GM18508 (cell line): Measurements from ENCODE around the gene VSTM4.

Experiments used
- ATAC-seq: cut with Tn5 transposase; IDR thresholded peaks from one replicate; pipeline ENCODE4 v1.9.1; 2021; ENCODE audit warnings: moderate number of reproducible peaks; ENCODE audit not compliant: insufficient read depth, unreplicated experiment

Gene VSTM4

DNA sequence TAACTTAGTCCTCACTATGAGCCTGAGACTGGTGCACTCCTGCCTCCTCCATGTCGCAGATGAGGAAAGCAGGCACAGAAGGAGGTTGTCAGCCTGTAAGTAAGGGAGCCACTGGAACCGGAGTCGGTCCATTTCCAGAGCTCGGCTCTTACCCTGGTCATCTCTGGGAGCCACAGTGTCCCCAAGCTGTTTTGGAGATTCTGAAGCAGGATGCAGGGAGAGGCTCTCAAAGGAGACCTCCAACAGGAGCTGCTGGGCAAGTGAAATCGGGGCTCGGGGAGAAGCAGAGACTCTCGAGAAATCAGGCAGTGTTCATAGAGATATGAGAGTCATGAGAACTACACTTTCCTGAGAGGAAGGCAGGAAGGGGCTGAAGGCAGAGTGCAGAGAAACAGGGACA lies 39.0 kb downstream of the VSTM4 start:
- no peak for ATAC-seq

DNA sequence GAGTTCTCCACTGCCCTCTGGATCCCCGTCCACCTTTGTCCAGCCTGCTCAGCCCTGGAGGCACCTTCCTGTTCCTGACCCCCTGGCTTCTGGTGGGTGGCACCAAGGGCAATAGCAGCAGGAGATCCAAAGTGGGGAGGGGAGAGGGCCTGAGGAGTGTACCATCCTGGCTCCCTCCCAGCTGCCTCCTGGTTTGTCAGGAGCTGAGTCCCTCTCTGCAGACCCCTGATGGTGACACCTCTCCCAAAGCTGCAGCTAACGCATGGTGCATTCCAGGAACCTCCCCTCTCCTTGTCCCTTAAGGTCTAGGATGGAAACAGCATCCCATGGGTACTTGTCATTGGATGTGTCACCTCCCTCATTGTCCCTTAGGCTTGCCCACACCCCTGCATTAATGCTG lies 39.6 kb downstream of the VSTM4 start:
- ATAC-seq: no peak

DNA sequence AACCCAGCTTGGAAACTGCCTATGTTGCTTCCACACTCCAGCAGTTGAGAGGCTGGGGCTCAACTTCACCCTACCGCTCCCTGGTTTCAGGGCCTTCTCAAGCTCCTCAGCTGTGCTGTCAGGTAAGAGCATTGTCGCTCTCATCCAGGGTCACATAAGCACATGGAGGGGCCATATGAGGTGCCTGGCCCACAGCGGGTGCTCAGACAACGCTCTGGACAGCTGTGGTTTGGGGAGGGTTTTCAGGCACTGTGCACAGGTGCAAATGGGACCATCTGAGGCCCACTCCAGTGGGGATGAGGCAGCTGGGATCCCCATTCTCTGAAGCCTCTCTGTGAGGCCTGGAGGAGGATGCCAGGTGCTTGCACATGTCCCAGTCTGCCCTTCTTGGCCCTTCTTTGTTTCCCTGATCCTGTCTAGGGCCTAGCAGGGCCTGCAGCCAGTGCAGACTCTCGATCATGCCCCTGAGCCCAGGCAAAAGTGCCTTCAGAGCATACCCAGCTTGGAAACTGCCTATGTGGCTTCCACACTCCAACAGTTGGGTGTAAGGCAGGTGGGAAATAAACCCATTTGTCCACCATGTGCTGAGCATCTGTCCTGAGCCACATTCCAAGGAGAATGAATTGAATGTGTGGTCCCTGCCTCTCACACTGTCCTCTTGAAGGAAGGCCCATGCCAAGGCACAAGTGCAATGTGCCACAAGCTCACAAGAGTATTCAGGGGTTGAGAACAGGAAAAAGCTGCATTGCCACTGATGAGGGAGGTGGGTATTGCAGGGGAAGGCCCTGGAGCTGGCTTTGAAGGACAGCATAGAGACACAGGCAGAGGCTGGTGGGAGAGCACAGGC lies 40.3 kb downstream of the VSTM4 start:
- no peak for ATAC-seq

DNA sequence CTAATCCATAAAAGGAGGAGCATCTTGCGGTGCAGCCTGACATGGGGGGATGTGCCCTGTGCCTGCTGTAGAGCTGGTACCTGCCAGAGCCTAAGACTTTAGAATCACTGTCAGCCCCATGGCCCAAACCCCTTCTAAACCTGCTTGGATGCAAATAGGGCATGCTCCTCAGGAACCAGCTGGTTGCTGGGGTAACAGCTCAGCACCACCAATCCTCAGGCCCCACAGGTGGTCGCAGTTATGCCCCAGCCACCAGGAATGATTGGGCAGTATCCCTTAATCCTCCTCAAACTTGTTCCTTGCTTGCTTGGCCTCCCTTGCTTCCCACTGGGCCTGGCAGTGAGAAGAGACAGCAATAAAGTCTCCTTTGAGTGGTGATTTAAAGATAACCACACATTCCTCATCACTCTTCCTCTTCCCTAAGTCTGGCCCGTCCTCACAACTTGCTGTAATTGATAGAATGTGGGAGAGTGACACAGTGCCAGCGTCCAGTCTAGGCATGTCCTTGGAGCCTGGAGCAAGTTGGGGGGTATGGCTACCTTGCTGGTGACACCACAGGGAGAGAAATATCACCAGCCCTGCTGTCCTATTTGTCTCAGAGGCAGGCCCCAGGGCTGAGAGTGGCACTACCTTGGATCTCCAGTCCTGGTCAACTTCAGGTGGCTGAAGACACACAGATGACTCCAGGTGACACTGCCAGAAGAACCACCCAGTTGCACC lies 43.0 kb downstream of the VSTM4 start:
- ATAC-seq: no peak

DNA sequence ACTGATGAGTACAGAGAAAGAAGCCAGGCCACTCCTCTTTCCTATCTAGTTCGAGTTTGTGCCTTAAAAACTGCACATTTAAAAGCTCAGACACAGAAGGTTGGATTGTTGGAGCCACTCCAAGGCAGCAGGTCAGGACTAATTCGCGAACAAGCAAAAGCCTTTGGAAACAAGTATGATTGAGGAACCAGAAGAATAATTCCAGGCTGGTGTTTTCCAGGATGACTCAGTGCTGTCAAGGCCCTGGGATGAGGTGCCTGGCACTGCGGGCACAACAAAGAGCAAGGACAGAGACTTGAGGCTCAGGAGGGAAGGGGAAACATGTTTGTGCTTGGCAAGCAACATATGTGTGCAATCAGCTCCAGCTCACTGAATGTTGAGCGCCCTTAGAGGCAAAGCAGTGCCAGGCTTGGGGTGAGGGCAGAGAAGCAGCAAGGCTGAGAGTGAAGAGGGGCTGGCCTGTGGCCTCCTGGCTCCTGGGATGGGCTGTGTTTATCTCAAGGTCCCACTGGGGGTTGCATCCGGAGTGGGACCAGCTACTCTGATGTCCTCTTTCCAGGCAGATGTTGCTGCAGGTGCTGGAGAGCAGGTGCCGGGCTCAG lies 44.1 kb downstream of the VSTM4 start:
- no peak for ATAC-seq

DNA sequence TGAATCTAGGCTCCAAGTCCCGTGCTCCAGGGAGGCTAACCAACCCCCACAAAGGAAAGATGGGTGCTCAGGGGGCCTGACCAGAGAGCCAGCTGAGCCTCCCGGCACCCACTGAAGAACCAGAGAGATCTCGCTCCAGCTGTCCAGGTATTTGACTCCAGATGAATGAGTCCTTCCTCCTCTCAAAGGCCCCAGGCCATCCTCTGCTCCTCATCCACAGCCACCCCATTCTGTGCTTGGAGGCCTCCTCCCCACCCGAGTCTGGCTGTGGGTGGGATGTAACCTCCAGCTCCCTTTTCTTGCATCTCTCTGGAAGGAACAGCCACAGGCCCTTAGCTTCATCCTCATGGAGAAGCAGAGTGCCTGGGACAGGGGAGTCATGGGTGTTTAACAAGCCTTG lies 44.6 kb downstream of the VSTM4 start:
- no peak for ATAC-seq

DNA sequence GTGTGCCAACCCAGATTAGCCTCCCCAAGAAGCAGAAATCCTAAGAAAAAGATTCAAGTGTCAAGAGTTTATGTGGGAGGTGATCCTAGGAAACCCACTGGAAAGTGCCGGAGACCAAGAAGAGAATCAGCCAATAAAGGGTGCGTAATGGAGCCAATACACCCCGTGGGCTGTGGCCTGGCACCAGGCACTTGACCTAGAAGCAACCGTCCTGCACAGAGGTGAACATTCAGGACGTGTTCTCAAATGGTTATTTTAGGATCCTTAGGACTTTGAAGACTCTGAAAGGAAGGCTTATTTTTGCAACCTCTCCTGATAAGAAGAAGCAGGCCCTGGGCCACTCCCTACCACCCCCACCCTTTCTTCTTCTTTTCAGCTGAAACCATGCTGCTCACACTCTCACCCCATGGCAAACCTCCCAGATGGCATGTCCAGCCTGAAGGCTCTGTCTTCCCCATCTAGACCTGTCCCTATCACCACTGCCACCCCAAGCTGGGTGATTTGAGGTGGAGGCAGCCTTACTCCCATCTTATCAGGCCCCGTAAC lies 46.6 kb downstream of the VSTM4 start:
- no peak for ATAC-seq

DNA sequence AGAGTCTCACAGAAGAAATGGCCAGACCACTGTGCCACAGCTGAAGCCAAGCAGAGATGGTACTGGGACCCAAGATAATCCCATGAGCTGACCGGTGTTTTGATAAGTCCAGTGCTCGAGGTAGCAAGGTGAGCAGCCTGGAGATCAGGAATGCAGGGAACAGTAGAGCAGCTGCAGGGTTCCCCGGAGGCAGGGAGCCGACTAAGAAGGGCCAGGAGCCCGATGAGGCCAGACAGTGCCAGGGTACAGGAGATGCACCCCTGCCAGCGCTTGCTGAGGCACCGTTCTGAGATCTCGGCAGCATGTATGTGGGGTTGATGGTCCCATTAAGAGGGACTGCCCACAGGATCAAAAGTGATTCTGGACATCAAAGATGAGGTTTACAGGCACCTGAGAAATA lies 47.1 kb downstream of the VSTM4 start:
- no peak for ATAC-seq

DNA sequence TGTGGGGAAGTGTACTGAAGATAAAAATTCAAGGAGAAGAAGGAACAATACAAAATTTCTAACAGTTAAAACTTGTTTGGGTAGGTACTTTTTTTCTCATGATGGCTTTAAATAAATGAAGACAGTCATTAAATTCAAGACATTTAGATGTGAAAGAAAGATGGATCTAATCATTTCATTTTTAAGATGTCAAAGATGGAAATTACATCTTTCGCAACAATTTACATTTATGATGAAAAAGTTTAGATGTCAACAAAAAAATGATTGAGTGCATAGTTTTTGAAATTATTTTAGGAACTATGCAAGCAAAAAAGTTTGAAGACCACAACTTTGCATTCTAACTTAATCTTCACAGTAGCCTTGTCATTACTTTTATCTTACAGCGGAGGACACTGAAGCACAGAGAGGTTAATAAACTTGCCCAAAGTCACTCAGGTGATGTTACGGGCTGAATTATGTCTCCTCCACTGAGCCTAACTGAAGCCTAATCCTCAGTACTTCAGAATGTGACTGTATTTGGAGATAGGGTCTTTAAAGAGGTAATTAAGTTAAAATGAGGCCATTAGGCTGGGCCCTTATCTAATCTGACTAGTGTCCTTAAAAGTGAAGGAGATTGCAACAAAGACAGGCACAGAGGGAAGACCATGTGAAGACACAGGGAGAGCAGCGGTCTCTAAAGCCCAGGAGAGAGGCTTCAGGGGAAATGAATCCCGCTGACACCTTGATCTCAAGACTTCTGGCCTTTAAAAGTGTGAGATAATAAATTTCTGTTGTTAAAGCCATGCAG lies 48.2 kb downstream of the VSTM4 start:
- ATAC-seq: no peak

DNA sequence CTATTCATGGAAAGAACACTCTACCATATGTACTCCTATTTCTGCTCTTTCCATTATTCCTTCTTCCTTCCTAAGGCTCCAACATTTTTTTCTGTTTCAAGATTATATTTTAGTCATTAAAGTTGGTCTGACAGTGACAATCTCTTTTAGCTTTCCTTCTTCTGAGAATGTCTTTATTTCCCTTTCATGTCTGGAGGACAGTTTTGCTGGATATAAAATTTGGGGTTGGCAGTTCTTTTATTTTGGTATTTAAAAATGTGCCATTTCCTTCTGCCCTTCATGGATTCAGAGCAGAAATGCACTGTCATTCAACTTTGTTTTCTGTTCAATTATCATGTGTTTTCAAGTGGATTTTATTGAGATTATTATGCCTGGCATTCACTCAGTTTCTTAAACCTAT lies 53.1 kb downstream of the VSTM4 start:
- ATAC-seq: no peak

DNA sequence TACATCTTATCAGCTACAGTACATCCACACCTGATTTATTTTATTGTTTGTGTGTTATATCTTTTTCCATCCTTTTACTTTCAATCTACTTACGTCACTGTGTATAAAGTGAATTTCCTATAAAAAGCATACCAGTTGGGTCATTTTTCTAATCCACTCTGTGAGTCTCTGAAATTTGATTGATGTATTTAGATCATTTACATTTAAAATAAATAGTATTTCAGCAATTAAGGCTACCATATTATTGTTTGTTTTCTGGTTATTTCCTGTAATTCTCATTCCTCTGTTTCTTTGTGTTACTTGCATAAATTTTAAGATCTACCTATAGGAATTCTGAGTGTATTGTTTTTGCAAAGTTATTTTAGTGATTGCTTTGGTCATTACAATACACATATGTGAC lies 53.7 kb downstream of the VSTM4 start:
- no peak for ATAC-seq

DNA sequence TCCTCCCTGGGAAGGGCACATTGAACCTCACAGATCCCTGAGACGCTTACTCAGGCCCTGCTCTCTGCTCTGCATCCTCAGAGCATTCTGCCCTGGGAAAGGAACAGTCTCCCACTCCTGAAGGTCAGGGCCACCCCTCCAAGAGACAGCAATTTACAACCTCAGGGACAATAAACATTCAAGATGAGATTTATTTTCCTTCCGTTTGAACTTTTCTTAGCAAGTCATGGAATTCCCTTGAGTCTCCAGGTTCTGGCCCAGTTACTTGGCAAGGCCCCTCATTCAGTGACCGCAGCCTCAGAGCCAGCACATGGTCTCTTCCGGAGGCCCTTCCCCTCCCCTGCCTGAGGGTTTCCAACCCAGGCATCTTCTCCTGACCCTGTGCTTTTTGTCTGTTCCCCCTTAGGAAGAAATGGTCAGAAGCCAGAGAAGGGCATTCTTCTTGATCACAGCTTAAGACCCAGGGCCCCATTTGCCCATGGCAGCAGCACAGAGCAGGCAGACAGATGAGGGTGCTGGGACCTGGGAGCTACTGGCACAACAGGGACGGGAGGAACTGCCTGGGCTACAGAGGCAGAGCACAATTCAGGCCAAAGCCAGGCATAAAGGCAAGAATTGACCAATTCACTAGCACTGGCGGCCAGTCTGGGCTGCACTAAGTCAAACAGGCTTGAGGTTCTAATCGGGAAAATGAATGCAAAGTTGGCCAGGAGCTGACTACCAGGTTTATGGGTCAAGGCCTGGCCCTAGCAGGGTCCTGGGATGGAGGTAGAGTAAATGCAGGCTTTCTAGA lies 56.7 kb downstream of the VSTM4 start:
- no peak for ATAC-seq

DNA sequence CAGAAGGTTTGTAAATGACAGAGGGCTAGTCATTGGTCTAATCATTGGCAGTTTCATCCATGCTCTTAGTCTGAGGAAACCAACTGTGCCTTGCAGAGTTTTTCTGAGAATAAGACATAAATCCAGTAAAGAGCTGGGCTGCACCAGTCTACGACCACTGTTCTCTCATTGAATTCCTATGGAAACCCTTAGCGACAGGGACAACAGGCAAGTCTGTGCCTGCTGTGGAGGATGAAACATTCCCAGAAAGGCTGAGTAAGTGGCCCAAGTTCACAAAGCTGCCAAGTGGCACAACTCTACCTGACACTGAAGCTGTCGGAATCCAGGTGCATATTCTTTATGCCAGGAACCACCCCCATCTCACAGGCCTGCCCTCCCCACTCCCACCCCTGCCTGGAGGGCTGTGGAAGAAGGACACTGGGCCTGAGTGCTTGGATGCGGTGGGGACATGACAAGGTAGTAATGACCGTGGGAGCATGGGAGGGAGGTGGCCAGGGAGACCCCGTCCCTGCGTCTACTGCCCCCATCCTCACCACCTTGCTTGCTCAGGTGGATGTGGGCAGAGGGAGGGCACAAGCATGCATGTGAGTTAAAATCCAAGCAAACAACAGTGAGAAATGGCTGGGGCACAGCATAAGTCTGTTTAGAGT lies 58.0 kb downstream of the VSTM4 start:
- ATAC-seq: no peak

DNA sequence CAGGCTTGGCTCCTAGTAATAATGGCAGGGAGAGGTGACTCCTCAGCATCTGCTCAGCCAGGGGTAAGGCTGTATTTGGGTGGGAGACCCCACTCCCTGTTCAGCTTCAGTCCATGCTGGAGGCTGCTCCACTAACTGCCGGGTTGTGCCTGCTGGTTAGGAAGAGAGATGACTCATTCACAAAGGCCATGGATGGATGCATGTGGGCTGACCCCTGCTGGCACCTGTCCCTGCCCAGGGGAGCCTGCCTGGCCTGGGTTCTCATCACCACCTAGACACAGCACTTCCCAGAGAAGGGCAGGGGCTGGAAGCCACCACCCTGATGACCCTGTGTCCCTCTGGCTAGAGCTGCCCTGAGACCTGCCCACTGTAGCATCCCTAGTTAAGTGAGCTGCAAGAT lies 59.0 kb downstream of the VSTM4 start:
- ATAC-seq: no peak

DNA sequence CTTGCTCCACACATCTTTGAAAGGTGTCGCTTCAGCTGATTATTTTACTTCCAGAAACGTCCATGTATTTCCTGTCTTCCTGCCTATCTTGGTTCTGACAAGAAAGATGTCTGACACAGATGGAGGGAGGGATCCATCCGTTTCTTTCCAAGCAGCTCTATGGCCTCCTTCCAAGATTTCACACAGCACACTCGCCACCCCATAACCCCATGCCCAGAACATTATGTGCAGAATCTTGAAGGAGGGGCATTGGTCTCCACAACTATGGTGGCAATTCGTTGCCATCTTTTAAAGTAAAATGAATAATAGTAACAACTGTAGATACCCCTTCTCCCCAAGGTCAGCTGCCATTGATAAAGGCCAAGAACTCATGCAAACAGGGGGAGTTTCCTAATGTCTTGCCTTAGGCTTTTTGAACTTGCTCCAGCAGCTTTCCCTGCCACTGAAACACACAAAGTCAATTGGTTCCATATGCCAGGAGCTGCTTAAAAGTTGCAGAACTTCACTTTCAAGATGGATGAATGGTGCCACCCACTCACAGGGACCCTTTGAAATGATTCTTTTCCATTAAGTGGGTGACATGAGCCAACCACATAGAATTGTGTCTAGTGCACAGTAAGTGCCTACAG lies 60.0 kb downstream of the VSTM4 start:
- no peak for ATAC-seq

DNA sequence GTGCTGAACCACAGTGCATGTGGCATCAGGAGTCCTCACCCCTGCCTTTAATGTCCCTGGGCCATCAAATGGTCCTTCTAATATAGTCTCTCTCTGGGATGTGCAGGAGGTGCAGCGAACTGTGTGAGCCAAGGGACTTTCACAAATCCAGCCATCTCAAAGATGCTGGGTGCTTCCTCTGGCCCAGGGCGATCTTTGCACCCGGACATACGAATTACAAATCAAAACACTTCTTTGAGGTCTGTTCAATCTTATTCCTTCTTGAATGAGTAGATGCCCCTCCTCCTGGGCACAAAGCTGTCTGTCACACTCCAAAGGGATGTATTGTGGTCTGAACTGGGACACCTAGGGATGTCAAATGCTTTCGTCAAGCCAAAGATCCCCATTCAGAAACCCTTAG lies 60.6 kb downstream of the VSTM4 start:
- no peak for ATAC-seq

DNA sequence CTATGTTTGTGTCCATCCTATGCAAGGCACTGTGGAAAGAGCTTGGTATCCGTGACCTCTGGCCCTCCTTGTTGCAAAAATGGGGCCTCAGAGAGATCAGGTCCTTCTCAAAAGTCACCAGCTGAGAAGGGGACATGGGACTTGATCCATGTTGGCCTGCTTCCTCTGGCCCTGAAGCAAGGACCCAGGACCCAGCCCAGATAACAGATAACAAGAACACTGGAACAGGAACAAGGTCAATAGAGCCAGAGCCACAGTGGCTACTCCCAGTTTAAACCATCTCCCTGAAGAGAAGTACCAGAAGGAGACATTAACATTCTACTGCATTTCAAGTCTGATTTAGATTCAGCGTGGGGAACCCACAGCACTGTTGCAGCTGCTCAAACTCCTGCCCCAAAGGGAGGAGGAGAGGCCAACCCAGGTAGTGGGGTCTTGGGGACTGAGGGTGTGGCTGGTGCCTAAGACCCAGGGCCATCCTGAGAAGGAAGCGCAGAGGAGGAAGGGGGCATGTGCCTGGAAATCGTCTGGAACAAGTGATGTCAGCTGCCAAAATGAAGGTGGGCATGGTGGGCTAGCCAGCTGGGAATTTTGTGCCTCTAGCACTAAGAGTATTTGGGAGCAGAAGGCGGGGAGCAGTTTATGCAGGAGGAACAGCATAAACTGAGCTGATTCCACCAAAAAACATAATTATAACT lies 61.2 kb downstream of the VSTM4 start:
- no peak for ATAC-seq
